KOPT-K1 (cell line): ENCODE data around the gene TANGO2.

Experiments used
- H3K27ac ChIP-seq: fragments of 200-600 bp; sonication (generic); 2 replicates; pipeline ENCODE4 v1.5.1; 2016; ENCODE audit warnings: antibody characterized with exemption, mild to moderate bottlenecking, low read depth, low read length; ENCODE audit not compliant: poor library complexity, severe bottlenecking
- H3K36me3 ChIP-seq: fragments of 200-600 bp; sonication (generic); 2 replicates; pipeline ENCODE4 v1.5.1; 2017; ENCODE audit warnings: antibody characterized with exemption, mild to moderate bottlenecking, low read length, moderate library complexity; ENCODE audit not compliant: insufficient read depth
- H3K9me3 ChIP-seq: fragments of 200-600 bp; sonication (generic); 2 replicates; pipeline ENCODE4 v1.5.1; 2017; ENCODE audit warnings: antibody characterized with exemption, low read length, mild to moderate bottlenecking; ENCODE audit not compliant: insufficient read depth, poor library complexity, severe bottlenecking

Gene TANGO2

DNA sequence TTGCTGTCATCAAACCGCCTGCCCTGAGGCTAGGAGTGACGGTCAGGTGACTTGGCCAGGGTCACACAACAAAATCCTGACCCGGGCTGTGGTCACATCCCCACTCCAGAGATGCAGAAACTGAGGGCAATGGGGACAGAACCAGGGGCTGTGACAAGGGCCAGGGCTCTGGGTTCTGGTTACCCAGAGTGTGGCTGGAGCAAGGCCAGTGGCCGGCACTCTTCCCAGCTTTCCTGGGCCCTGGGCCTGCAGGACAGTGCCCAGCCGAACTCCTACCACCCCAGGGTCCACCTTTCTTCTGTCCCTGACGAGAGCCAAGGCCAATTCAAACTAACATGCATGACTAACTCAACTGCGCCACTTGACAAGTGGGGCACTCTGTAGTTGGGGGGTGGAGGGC lies 40.1 kb upstream of the TANGO2 start:
- H3K27ac ChIP-seq, result no peak overlapping the region
- H3K9me3 ChIP-seq, result no peaks in the 10 kb centered on the region
- no peaks in the 10 kb centered on the region for H3K36me3 ChIP-seq

GRCh38 chr22:19981171-19981960 lies 39.5 kb upstream of the TANGO2 start:
- no peak overlapping the region for H3K27ac ChIP-seq
- no peaks in the 10 kb centered on the region for H3K36me3 ChIP-seq
- H3K9me3 ChIP-seq, result no peaks in the 10 kb centered on the region

DNA sequence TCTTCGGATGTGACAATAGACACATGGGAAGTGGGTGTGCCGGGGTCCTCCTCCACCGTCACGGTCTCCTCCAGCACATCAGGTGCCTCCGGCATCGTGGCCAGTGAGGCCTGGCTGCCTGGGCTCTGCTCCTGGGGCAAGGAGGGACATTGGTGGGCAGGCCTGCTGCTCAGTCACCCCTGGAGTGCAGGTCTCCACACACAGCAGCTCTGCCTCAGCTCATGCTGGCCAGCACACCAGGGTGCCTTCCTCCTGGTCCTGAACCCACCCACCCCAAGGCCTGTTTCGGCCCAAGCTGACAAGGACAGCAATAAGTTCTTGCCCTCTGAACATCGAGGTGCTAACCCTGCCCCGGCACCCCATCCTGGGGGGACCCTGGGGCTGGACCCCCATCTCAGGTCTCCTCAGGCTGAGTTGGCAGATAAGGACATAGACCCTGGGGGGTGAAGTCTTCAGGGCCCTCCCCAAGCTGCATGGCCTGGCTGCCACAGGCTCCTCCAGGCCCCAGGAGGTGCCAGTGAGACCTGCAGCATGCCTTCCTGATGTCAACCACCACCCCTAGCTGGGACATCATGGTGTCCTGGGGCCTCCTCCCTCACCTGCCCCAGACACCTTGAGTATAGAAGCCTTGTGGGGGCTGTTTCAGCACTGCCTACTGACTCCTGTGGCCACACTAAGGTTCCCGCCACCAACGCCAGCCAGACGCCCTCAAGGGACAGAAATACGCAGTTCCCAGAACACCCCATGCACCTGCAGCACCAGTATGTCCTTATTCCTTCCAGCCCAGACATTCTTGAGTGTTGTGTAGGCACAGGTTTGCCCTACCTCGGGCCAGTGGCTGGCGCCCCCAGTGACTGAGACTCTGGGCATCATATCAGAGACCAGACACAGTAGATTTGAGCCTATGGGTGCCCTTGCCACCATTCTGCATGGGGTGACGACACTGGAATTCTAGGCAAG lies 38.7 kb upstream of the TANGO2 start:
- H3K36me3 ChIP-seq, result no peaks in the 10 kb centered on the region
- H3K27ac ChIP-seq, result no peak overlapping the region
- H3K9me3 ChIP-seq, result no peaks in the 10 kb centered on the region

- Histone ChIP-seq H3K27ac (no peak overlapping the region), H3K36me3 (no peaks in the 10 kb centered on the region), H3K9me3 (no peaks in the 10 kb centered on the region)
Observed at GRCh38 chr22:19982991-19983578, 37.8 kb upstream of the TANGO2 start.

GRCh38 chr22:19983741-19984140 lies 37.2 kb upstream of the TANGO2 start:
- Histone ChIP-seq H3K9me3 (no peaks in the 10 kb centered on the region), H3K27ac (no peak overlapping the region), H3K36me3 (no peaks in the 10 kb centered on the region)

- no peak overlapping the region for H3K27ac ChIP-seq
- H3K9me3 ChIP-seq, result no peaks in the 10 kb centered on the region
- H3K36me3 ChIP-seq, result no peaks in the 10 kb centered on the region
Observed at GRCh38 chr22:19984201-19984753, 36.6 kb upstream of the TANGO2 start.

GRCh38 chr22:19984851-19985811 lies 35.8 kb upstream of the TANGO2 start:
- Histone ChIP-seq H3K9me3 (no peaks in the 10 kb centered on the region), H3K27ac (no peak overlapping the region), H3K36me3 (no peaks in the 10 kb centered on the region)

- Histone ChIP-seq H3K9me3 (no peaks in the 10 kb centered on the region), H3K36me3 (no peaks in the 10 kb centered on the region), H3K27ac (no peak overlapping the region)
Observed at GRCh38 chr22:19986011-19986409, 34.9 kb upstream of the TANGO2 start.

- Histone ChIP-seq H3K27ac (no peak overlapping the region), H3K9me3 (no peaks in the 10 kb centered on the region), H3K36me3 (no peaks in the 10 kb centered on the region)
Observed at GRCh38 chr22:19986410-19987341, 34.2 kb upstream of the TANGO2 start.

DNA sequence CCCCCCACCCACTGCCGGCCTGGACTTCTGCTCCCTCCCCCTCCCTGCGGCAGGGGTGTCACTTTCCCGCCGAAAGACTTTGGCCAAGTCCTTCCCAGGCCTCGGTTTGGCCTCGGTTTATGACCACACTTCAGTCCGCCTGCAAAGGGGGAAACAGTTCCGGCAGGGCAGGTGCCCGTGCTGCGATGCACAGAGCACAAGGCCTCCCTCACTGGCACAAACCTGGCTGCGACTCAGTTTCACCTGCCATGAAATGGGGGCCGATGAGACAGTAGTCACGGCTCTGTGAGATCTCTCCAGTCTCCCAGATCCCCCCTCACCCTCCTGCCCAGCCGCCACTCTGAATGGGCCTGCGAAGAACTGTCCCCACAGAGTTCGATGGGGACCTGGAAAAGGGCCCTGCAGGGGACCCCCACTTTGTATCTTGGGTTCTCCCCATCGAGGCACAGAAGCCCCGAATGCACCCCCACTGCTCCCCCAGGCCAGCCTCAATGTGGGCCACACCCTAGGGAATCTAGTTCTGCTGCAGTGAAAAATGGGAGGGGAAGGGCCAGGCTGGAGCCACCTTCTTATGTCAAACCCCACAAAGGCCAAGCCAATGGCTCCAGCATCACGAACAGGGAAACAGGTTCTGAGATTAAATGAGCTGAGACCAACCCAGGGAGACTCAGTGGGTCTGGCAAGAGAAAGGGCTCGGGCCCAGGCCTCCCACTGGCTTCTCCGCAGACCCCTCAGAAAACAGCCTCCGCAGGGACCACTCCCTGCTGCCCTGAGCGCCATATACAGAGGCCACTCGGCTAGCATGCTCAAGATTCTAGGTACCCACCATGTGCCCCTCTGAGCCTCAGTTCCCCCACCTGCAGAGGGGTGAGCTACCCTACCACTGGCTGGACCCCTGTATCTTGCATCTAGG lies 33.3 kb upstream of the TANGO2 start:
- Histone ChIP-seq H3K9me3 (no peaks in the 10 kb centered on the region), H3K27ac (no peak overlapping the region), H3K36me3 (no peaks in the 10 kb centered on the region)

GRCh38 chr22:19988331-19988808 lies 32.5 kb upstream of the TANGO2 start:
- H3K27ac ChIP-seq, result no peak overlapping the region
- H3K36me3 ChIP-seq, result no peaks in the 10 kb centered on the region
- no peaks in the 10 kb centered on the region for H3K9me3 ChIP-seq

DNA sequence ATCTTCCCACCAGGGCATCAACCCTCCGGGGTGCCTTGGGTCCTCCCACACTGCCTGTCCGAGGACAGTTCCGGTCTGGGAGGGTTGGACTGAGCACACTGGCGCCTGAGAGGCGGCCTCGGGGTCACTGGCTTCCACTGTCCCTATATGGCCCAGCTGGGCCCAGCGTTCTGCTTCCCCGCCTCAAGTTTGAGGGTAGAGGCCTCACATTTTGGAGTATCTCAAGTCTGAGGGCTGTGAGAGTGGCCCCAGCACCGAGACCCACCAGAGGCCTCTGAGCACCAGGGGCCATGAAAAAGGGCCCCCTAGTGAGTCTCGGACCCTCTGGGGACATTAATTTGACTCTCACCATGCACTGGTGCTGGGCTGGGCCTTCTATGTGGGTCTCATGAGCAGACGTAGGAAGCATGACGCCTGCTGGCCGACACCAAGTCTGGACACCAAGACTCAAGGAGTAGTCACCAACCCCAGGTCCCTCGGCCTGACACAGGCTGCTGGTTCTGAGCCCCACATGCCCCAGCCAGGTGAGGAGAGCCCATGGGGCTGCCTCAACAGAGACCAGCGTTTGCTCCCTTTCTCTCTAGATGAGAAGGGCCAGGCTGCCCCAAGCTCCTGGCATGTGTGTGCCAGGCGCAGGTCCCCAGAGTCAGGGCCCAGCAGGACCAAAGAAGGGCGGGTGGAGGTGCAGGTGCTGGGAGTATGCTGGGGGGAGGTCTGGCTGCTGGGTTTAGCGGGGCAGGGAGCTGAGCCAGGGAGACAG lies 31.8 kb upstream of the TANGO2 start:
- Histone ChIP-seq H3K9me3 (no peaks in the 10 kb centered on the region), H3K27ac (no peak overlapping the region), H3K36me3 (no peaks in the 10 kb centered on the region)
